Liver (tissue), 9 donors: Measurements from ENCODE around the gene VWA3A. TPM values are rescaled to one million over a fixed set of nuclear protein-coding genes. Genes with fewer than 3 reads are reported as not detected.

ENCODE experiments used
- DNase-seq: peaks from one replicate; pipeline ENCODE4 v3.0.0-alpha.2; 2017; ENCODE audit warnings: low spot score
- H3K27ac ChIP-seq, 2 donors: one replicate each; pipeline ENCODE4 v1.7.0; 2013; ENCODE audit warnings: inconsistent platforms in 2 of 2, low read length in 2 of 2, control low read depth in 1 of 2, low read depth in 1 of 2, mild to moderate bottlenecking in 1 of 2
- H3K27me3 ChIP-seq, 4 donors: one replicate each; pipeline versions ENCODE4 v1.6.1 to v1.7.0; 2013; ENCODE audit warnings: low read length in 3 of 4, inconsistent platforms in 1 of 4, mild to moderate bottlenecking in 1 of 4, moderate library complexity in 1 of 4; ENCODE audit not compliant: control insufficient read depth in 4 of 4, insufficient read depth in 4 of 4
- H3K36me3 ChIP-seq, 4 donors: one replicate each; pipeline versions ENCODE4 v1.6.1 to v1.7.0; 2013; ENCODE audit warnings: low read length in 3 of 4, mild to moderate bottlenecking in 3 of 4, low read depth in 1 of 4, moderate library complexity in 1 of 4; ENCODE audit not compliant: control insufficient read depth in 4 of 4, insufficient read depth in 3 of 4
- H3K4me1 ChIP-seq, 4 donors: one replicate each; pipeline versions ENCODE4 v1.6.1 to v1.7.0; 2013; ENCODE audit warnings: low read length in 3 of 4, mild to moderate bottlenecking in 3 of 4, moderate library complexity in 1 of 4; ENCODE audit not compliant: control insufficient read depth in 4 of 4, insufficient read depth in 4 of 4
- H3K4me3 ChIP-seq, 3 donors: one replicate each; pipeline versions ENCODE4 v1.6.1 to v1.7.0; 2013; ENCODE audit warnings: low read length in 3 of 3, control low read depth in 1 of 3, low read depth in 1 of 3, mild to moderate bottlenecking in 1 of 3
- H3K9ac ChIP-seq, 2 donors: one replicate each; pipeline ENCODE4 v1.7.0; 2013; ENCODE audit warnings: low read length in 2 of 2, mild to moderate bottlenecking in 2 of 2, moderate library complexity in 2 of 2, control low read depth in 1 of 2, low read depth in 1 of 2
- H3K9me3 ChIP-seq, 4 donors: one replicate each; pipeline versions ENCODE4 v1.6.1 to v1.7.0; 2013; ENCODE audit warnings: low read length in 3 of 4; ENCODE audit not compliant: control insufficient read depth in 4 of 4
- ATF3 ChIP-seq: IDR thresholded peaks from 2 replicates; pipeline ENCODE4 v1.6.1; 2016; ENCODE audit warnings: antibody characterized with exemption
- CTCF ChIP-seq: fragments of 150-350 bp; IDR thresholded peaks from 2 replicates; pipeline ENCODE4 v1.5.1; 2017; ENCODE audit warnings: improper control_type of control experiment, low read depth, low read length; ENCODE audit not compliant: missing input control
- FOXA2 ChIP-seq: IDR thresholded peaks from 2 replicates; pipeline ENCODE4 v1.6.1; 2016; ENCODE audit warnings: antibody characterized with exemption
- GABPA ChIP-seq, 2 donors: IDR thresholded peaks in 1 of 2; conservative IDR thresholded peaks in 1 of 2; 2 replicates each; pipeline ENCODE4 v1.6.1; 2016; ENCODE audit warnings: antibody characterized with exemption in 2 of 2, mild to moderate bottlenecking in 1 of 2, moderate library complexity in 1 of 2
- HNF4A ChIP-seq, 2 donors: conservative IDR thresholded peaks; 2 replicates each; pipeline ENCODE4 v1.6.1; 2016; ENCODE audit warnings: antibody characterized with exemption in 2 of 2, mild to moderate bottlenecking in 2 of 2
- HNF4G ChIP-seq: IDR thresholded peaks from 2 replicates; pipeline ENCODE4 v1.6.1; 2016; ENCODE audit warnings: antibody characterized with exemption
- NR2F2 ChIP-seq: IDR thresholded peaks from 2 replicates; pipeline ENCODE4 v1.6.1; 2016; ENCODE audit warnings: antibody characterized with exemption
- REST ChIP-seq: IDR thresholded peaks from 2 replicates; pipeline ENCODE4 v1.6.1; 2016; ENCODE audit warnings: antibody characterized with exemption, mild to moderate bottlenecking
- RXRA ChIP-seq, 2 donors: IDR thresholded peaks; 2 replicates each; pipeline ENCODE4 v1.6.1; 2017 to 2018; ENCODE audit warnings: antibody characterized with exemption in 2 of 2, mild to moderate bottlenecking in 1 of 2
- SP1 ChIP-seq: IDR thresholded peaks from 2 replicates; pipeline ENCODE4 v1.6.1; 2018; ENCODE audit warnings: antibody characterized with exemption, mild to moderate bottlenecking
- TAF1 ChIP-seq: conservative IDR thresholded peaks from 2 replicates; pipeline ENCODE4 v1.6.1; 2016; ENCODE audit warnings: antibody characterized with exemption, mild to moderate bottlenecking
- ZBTB33 ChIP-seq: IDR thresholded peaks from 2 replicates; pipeline ENCODE4 v1.6.1; 2016; ENCODE audit warnings: antibody characterized with exemption
- WGBS: extraction: QIAGEN DNeasy Blood & Tissue Kit; methylation state at CpG from one replicate; pipeline ENCODE4 v1.1.7; 2013; 5-methylcytosine and 5-hydroxymethylcytosine counted together
- polyA plus RNA-seq, 2 donors: library from polyadenylated mRNA; stranded (reverse) in 1 of 2; unstranded in 1 of 2; fragments of 200-250 nt in 1 of 2; fragments of >200 nt in 1 of 2; fragmentation: Nextera tagmentation in 1 of 2; extraction: Ambion mirVana in 1 of 2; gene quantifications; one replicate each; pipeline versions ENCODE4 v1.2.1 to v1.2.3, GENCODE V29; 2013 to 2015
- total RNA-seq, 2 donors: library from RNA; depleted of rRNA; stranded (reverse); fragments of >200 nt; gene quantifications; one replicate each; pipeline ENCODE4 v1.2.3, GENCODE V29; 2014
- donor health status: healthy.
- donor health status: healthy.
- donor health status: healthy.
- donor health status: healthy.
- donor health status: healthy.

The VWA3A gene
- total and polyA plus RNA-seq, 4 donors: 0.05 to 0.17 TPM; not detected in 2

- no peak overlapping the region for H3K27ac ChIP-seq
- no peak for TF ChIP-seq RXRA (IDR thresholded peaks at IDR 0.05)
- no peak for TF ChIP-seq GABPA (IDR thresholded peaks at IDR 0.05 in 1 of 2, conservative IDR thresholded peaks at IDR 0.05 in 1 of 2)
- TF ChIP-seq CTCF: no peak
- no peak for TF ChIP-seq FOXA2
- no peak for TF ChIP-seq SP1
- no peak for TF ChIP-seq HNF4A (conservative IDR thresholded peaks at IDR 0.05)
- TF ChIP-seq NR2F2: no peak
- H3K36me3 ChIP-seq: no peaks in the 10 kb centered on the region
- H3K27me3 ChIP-seq: no peaks in the 10 kb centered on the region
- peaks cover 0 to 4% (median 1%) of the 10 kb centered on the region in 4 donors for H3K4me1 ChIP-seq
- H3K4me3 ChIP-seq: peak overlapping the region in 1 of 3 donors; percentile 12
- H3K9ac ChIP-seq: no peak overlapping the region
- no peak for DNase-seq
- peaks cover 0 to 3% (median 2%) of the 10 kb centered on the region in 4 donors for H3K9me3 ChIP-seq
- WGBS: 39% methylated on average over 14 of the region's 14 CpGs
Measured at GRCh38 chr16:22162656-22163009, 70.3 kb downstream of the VWA3A start.

GRCh38 chr16:22163806-22164205 lies 71.5 kb downstream of the VWA3A start:
- H3K4me3 ChIP-seq: no peak overlapping the region
- no peak for TF ChIP-seq ZBTB33
- 72% methylated on average over 6 of the region's 6 CpGs for WGBS
- no peaks in the 10 kb centered on the region for H3K27me3 ChIP-seq
- no peak overlapping the region for H3K9ac ChIP-seq
- peaks cover 0 to 4% (median 1%) of the 10 kb centered on the region in 4 donors for H3K4me1 ChIP-seq
- peaks cover 0 to 3% (median 2%) of the 10 kb centered on the region in 4 donors for H3K9me3 ChIP-seq
- no peaks in the 10 kb centered on the region for H3K36me3 ChIP-seq
- no peak for DNase-seq
- H3K27ac ChIP-seq: no peak overlapping the region

GRCh38 chr16:22164482-22164881 lies 72.1 kb downstream of the VWA3A start:
- H3K4me1 ChIP-seq: peaks cover 0 to 4% (median 1%) of the 10 kb centered on the region in 4 donors
- no peak overlapping the region for H3K4me3 ChIP-seq
- H3K27ac ChIP-seq: no peak overlapping the region
- no peak overlapping the region for H3K9ac ChIP-seq
- 94% methylated on average over 5 of the region's 5 CpGs for WGBS
- peaks cover 0 to 3% (median 2%) of the 10 kb centered on the region in 4 donors for H3K9me3 ChIP-seq
- H3K27me3 ChIP-seq: no peaks in the 10 kb centered on the region
- no peaks in the 10 kb centered on the region for H3K36me3 ChIP-seq
- TF ChIP-seq NR2F2 (no peak), FOXA2 (no peak), ZBTB33 (no peak), REST (no peak), TAF1 (no peak), SP1 (no peak), HNF4G (no peak), ATF3 (no peak), RXRA (IDR thresholded peaks at IDR 0.05) (no peak), CTCF (no peak), HNF4A (conservative IDR thresholded peaks at IDR 0.05) (no peak)
- DNase-seq: no peak
